Skeletal muscle satellite cell (primary cell): ENCODE results near the gene TM2D1. TPM values are rescaled to one million over a fixed set of nuclear protein-coding genes. Genes with fewer than 3 reads are reported as not detected.

Source experiments
- H3K27me3 ChIP-seq: 2 replicates; pipeline ENCODE4 v1.7.0; 2013; ENCODE audit warnings: low read length; ENCODE audit not compliant: control insufficient read depth, insufficient read depth
- H3K36me3 ChIP-seq: 2 replicates; pipeline ENCODE4 v1.7.0; 2013; ENCODE audit warnings: mild to moderate bottlenecking, control low read depth, low read length; ENCODE audit not compliant: insufficient read depth
- H3K4me1 ChIP-seq: 2 replicates; pipeline ENCODE4 v1.7.0; 2013; ENCODE audit warnings: low read length; ENCODE audit not compliant: control insufficient read depth, insufficient read depth
- H3K4me2 ChIP-seq: 2 replicates; pipeline ENCODE4 v1.7.0; 2013; ENCODE audit warnings: mild to moderate bottlenecking, low read length
- H3K4me3 ChIP-seq: 2 replicates; pipeline ENCODE4 v1.7.0; 2013; ENCODE audit warnings: low read length
- H3K9ac ChIP-seq: 2 replicates; pipeline ENCODE4 v1.7.0; 2013; ENCODE audit warnings: mild to moderate bottlenecking, low read depth, low read length, moderate library complexity
- H3K9me3 ChIP-seq: replicated peaks from 2 replicates; pipeline ENCODE4 v1.7.0; 2013; ENCODE audit warnings: mild to moderate bottlenecking, control low read depth, low read length
- total RNA-seq: library from RNA; depleted of rRNA; stranded (reverse); fragments of >200 nt; gene quantifications from 2 replicates; pipeline ENCODE4 v1.2.3, GENCODE V29; 2012; rRNA removed

TM2D1 gene
- total RNA-seq, result 35.2 and 37.8 TPM in 2 replicates

- Histone ChIP-seq H3K4me1 (peaks cover 17% of the 10 kb centered on the region), H3K9ac (peak within 1 kb of the TSS; percentile 96), H3K27me3 (no peaks in the 10 kb centered on the region), H3K36me3 (no peaks in the 10 kb centered on the region), H3K4me3 (peak within 1 kb of the TSS; percentile 82), H3K4me2 (peak within 1 kb of the TSS; percentile 77), H3K9me3 (no peaks in the 10 kb centered on the region)
Observed at GRCh38 chr1:61724813-61725694, at the start of gene TM2D1. Gene TM2D1, minus strand, starts transcription at chr1:61725141. Its CDS starts 21 bp downstream, at chr1:61725120.

DNA sequence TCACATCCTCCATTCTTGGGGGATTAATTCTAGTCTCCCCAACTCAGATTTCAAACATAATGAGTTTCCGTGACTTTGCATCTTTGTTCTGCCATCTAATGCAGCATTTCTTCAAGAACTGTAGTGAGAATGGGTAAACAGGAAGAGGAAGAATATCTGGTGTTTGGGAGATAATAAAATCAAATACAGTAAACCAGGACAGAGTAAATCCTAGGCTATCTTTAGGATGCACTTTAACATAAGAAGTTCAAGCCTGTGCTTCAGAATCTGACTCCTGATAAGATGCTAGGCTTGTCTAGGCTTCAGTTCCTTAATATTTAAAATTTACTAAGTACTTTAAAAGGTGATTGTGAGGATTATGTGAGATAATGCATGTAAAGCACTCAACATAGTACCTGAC lies 45.2 kb upstream of the TM2D1 start:
- Histone ChIP-seq H3K9ac (no peak overlapping the region), H3K4me1 (no peaks in the 10 kb centered on the region), H3K9me3 (no peaks in the 10 kb centered on the region), H3K36me3 (no peaks in the 10 kb centered on the region), H3K4me3 (no peak overlapping the region), H3K4me2 (no peak overlapping the region), H3K27me3 (no peaks in the 10 kb centered on the region)

DNA sequence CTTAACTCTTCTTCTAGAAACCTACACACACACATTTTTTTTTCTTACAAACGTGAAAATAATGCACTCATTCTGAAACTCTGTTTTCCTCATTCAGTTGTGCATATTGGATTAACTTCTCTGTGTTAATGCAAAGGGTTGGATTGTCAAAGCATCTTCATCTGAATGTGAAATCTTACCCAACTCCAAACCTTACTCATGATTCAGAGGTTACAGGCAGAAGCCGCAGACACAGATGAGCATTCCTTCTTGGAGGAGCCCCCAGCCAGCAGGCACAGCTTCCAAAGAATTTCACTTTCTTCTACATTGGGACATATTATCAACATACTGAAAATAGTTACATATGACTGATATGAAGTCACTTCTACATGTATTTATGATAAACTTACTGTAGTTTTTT lies 33.0 kb upstream of the TM2D1 start:
- Histone ChIP-seq H3K4me2 (no peak overlapping the region), H3K9ac (no peak overlapping the region), H3K4me3 (no peak overlapping the region), H3K4me1 (no peaks in the 10 kb centered on the region), H3K36me3 (no peaks in the 10 kb centered on the region), H3K27me3 (no peaks in the 10 kb centered on the region), H3K9me3 (no peaks in the 10 kb centered on the region)

DNA sequence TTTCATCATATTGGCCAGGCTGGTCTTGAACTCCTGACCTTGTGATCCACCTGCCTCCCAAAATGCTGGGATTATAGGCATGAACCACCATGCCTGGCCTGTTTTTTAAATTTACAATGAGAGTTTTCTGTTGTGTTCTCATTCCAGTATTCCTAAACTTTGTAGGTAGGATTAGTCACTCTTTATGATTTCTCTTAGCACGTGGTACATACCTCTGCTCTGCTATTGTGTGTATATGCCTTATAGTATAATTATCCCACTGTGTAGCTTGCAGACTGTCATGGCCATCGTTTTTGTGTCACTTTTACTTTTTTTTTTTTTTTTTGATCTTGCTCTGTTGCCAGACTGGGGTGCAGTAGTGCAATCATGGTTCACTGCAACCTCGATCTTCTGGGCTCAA lies 31.8 kb upstream of the TM2D1 start:
- no peak overlapping the region for H3K9ac ChIP-seq
- H3K27me3 ChIP-seq, result no peaks in the 10 kb centered on the region
- no peaks in the 10 kb centered on the region for H3K36me3 ChIP-seq
- H3K4me3 ChIP-seq, result no peak overlapping the region
- no peaks in the 10 kb centered on the region for H3K4me1 ChIP-seq
- no peaks in the 10 kb centered on the region for H3K9me3 ChIP-seq
- H3K4me2 ChIP-seq, result no peak overlapping the region

- Histone ChIP-seq H3K9me3 (no peaks in the 10 kb centered on the region), H3K27me3 (no peaks in the 10 kb centered on the region), H3K9ac (no peak overlapping the region), H3K4me3 (no peak overlapping the region), H3K4me2 (no peak overlapping the region), H3K4me1 (no peaks in the 10 kb centered on the region), H3K36me3 (no peaks in the 10 kb centered on the region)
Observed at GRCh38 chr1:61754545-61754944, 29.6 kb upstream of the TM2D1 start.

GRCh38 chr1:61753998-61754508 lies 29.1 kb upstream of the TM2D1 start:
- Histone ChIP-seq H3K4me2 (no peak overlapping the region), H3K27me3 (no peaks in the 10 kb centered on the region), H3K4me1 (no peaks in the 10 kb centered on the region), H3K9me3 (no peaks in the 10 kb centered on the region), H3K4me3 (no peak overlapping the region), H3K36me3 (no peaks in the 10 kb centered on the region), H3K9ac (no peak overlapping the region)

DNA sequence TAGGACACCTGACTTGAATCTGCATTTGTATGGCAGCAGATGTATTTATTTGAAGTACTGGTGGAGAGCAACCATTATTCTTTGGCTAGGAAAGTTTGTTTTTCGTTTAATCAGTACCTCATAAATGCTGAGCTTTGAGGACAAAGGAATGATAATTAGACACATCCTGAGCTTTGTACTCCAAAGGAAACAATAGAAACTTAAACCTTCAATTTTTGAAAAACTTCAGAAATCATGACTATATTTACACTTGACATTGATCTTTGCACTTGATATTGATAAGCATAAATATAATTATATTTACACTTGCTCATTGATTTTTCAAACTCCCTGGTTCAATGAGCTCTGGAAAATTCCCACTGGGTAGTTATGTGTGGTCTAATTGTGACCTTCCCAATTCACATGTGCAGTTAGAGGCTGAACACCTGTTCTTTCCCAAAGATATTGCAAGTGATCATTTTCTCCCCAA lies 28.0 kb upstream of the TM2D1 start:
- no peak overlapping the region for H3K9ac ChIP-seq
- no peaks in the 10 kb centered on the region for H3K9me3 ChIP-seq
- H3K4me3 ChIP-seq, result no peak overlapping the region
- H3K27me3 ChIP-seq, result no peaks in the 10 kb centered on the region
- no peaks in the 10 kb centered on the region for H3K36me3 ChIP-seq
- no peaks in the 10 kb centered on the region for H3K4me1 ChIP-seq
- H3K4me2 ChIP-seq, result no peak overlapping the region

DNA sequence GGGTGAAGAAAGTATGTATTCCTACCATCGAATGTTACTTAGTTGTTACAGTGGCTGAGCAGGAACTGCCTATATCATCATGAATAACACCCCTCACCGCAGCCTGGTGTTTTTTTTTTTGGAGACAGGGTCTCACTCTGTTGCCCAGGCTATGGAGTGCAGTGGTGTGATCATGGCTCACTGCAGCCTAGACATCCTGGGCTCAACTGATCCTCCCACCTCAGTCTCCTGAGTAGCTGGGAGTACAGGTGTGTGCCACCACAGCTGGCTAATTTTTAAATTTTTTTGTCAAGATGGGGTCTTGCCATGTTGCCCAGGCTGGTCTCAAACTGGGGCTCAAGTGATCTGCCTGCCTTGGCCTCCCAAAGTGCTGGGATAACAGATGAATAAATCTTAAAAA lies 24.6 kb upstream of the TM2D1 start:
- no peak overlapping the region for H3K4me2 ChIP-seq
- H3K36me3 ChIP-seq, result no peaks in the 10 kb centered on the region
- H3K4me3 ChIP-seq, result no peak overlapping the region
- peaks cover 9% of the 10 kb centered on the region for H3K4me1 ChIP-seq
- no peaks in the 10 kb centered on the region for H3K27me3 ChIP-seq
- H3K9ac ChIP-seq, result no peak overlapping the region
- no peaks in the 10 kb centered on the region for H3K9me3 ChIP-seq

DNA sequence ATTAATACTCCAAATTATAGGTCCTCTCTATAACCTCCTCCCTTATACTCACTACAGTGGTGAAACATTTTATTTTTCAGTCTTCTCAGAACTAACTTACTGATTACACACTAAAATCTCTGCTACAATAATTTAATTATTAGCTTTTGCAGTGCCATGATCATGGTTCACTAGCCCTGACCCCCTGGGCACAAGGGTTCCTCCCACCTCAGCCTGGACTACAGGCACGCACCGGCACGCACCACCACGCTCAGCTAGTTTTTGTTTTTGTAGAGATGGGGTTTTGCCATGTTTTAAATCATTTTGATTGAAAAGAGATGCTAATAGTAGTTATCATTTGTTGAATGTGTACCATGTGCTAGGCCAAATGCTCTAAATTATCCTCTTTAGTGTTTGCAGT lies 23.6 kb upstream of the TM2D1 start:
- no peak overlapping the region for H3K9ac ChIP-seq
- H3K36me3 ChIP-seq, result no peaks in the 10 kb centered on the region
- no peak overlapping the region for H3K4me3 ChIP-seq
- H3K9me3 ChIP-seq, result no peaks in the 10 kb centered on the region
- no peak overlapping the region for H3K4me2 ChIP-seq
- no peaks in the 10 kb centered on the region for H3K27me3 ChIP-seq
- H3K4me1 ChIP-seq, result peaks cover 11% of the 10 kb centered on the region

DNA sequence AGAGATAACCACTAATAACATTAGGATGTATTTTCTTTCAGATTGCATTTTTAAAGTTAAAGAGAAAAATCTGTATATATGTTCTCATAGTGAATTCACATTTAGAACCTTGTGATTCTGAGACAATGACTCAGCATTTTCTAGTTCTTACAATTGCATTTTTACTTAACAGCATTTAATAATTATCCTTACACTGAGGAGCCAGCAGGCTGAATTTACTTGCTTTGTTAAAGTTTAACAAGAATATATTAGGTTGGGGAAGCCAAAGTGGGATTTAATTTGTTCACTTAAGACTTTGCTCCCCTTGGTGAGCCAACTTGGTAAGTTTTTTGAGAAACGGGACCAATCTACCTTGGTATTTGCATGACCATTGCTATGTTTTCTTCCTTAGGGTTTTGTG lies 21.9 kb upstream of the TM2D1 start:
- Histone ChIP-seq H3K4me2 (peak overlapping the region; percentile 37), H3K36me3 (no peaks in the 10 kb centered on the region), H3K4me1 (peaks cover 17% of the 10 kb centered on the region), H3K9ac (no peak overlapping the region), H3K4me3 (peak overlapping the region; percentile 1), H3K9me3 (no peaks in the 10 kb centered on the region), H3K27me3 (no peaks in the 10 kb centered on the region)

DNA sequence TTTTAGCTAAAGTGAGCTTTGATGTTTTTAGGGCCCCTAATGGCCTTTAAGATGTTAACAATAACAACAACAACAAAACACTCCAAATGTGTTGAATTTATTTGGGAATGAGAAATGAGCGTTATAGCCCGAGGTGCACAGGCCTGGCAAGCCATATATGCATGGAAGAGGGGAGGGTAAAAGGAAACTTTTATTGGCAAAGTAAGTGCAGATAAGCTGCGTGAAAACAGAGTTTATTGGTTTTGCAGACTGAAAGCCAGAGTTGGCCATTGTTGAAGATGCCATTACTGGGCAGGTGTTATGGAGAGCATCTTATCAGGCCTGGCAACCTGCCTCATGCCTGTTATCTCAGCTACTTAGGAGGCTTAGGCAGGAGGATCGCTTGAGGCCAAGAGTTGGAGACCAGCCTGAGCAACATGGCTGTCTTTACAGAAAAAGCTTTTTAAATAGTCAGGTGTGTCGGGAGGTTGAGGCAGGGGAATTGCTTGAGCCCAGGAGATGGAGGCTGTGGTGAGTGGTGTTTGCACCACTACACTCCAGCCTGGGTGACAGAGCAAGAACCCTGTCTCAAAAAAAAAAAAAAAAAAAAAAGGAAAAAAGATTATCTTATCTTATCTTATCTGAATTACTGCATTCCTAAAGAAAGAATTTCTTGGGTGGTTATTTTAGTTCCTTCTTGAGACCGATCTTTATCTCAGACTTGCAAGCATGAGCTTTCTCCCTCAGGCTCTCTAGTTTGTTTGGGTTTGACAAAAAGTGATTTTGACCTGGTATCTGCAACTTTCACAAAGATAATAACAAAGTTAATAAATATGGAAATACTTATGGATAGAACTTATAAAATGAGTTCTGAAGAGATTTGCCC lies 19.0 kb upstream of the TM2D1 start:
- no peaks in the 10 kb centered on the region for H3K27me3 ChIP-seq
- peaks cover 17% of the 10 kb centered on the region for H3K4me1 ChIP-seq
- H3K9me3 ChIP-seq, result no peaks in the 10 kb centered on the region
- H3K9ac ChIP-seq, result peak overlapping the region; percentile 89
- H3K4me2 ChIP-seq, result peak overlapping the region; percentile 83
- peak overlapping the region; percentile 75 for H3K4me3 ChIP-seq
- H3K36me3 ChIP-seq, result no peaks in the 10 kb centered on the region
